ENCODE results near the gene TMOD1. TPM values are rescaled to one million over a fixed set of nuclear protein-coding genes. Genes with fewer than 3 reads are reported as not detected.

TMOD1 gene
- total RNA-seq, 6 donors from 2014 or later, result 4.4 to 12.6 (median 8.8) TPM

- H3K36me3 ChIP-seq, result peaks cover 0 to 51% (median 9%) of the 10 kb centered on the region in 4 donors
These were observed 23.0 kb upstream of the TMOD1 start for GRCh38 chr9:97478301-97478981.

GRCh38 chr9:97479496-97480159, 21.8 kb upstream of the TMOD1 start:
- Histone ChIP-seq H3K36me3 (peaks cover 0 to 45% (median 5%) of the 10 kb centered on the region in 4 donors), H3K27me3 (no peaks in the 10 kb centered on the region), H3K4me1 (no peaks in the 10 kb centered on the region), H3K9me3 (no peaks in the 10 kb centered on the region), H3K4me3 (no peak overlapping the region), H3K27ac (no peak overlapping the region)
- no peak for ATAC-seq (ENCODE audit: low FRiP score in 2 of 2)
- WGBS, 2 donors, result 68 to 75% methylated on average over 5 of the region's 5 CpGs
- DNase-seq, result no peak
- TF ChIP-seq POLR2A (IDR thresholded peaks at IDR 0.05) (no peak), CTCF (IDR thresholded peaks at IDR 0.05) (no peak), EP300 (IDR thresholded peaks at IDR 0.05) (no peak), POLR2AphosphoS5 (IDR thresholded peaks at IDR 0.05) (no peak)

More at GRCh38 chr9:97478301-97478981, 23.0 kb upstream of the TMOD1 start:
- Histone ChIP-seq H3K27me3 (no peaks in the 10 kb centered on the region), H3K9me3 (no peaks in the 10 kb centered on the region), H3K27ac (no peak overlapping the region), H3K4me1 (no peaks in the 10 kb centered on the region), H3K4me3 (no peak overlapping the region)
- no peak for DNase-seq
- 51 to 54% methylated on average over 3 of the region's 3 CpGs for WGBS, 2 donors
- ATAC-seq (ENCODE audit: low FRiP score in 2 of 2), result no peak
- TF ChIP-seq POLR2AphosphoS5 (IDR thresholded peaks at IDR 0.05) (no peak), POLR2A (IDR thresholded peaks at IDR 0.05) (no peak), EP300 (IDR thresholded peaks at IDR 0.05) (no peak), CTCF (IDR thresholded peaks at IDR 0.05) (no peak)

- no peak overlapping the region for H3K4me3 ChIP-seq
- H3K27ac ChIP-seq, result no peak overlapping the region
- no peak for ATAC-seq (ENCODE audit: low FRiP score in 2 of 2)
- H3K27me3 ChIP-seq, result no peaks in the 10 kb centered on the region
- no peak for DNase-seq
- H3K9me3 ChIP-seq, result no peaks in the 10 kb centered on the region
- 16 to 33% methylated on average over 1 of the region's 1 CpG for WGBS, 2 donors
- TF ChIP-seq POLR2AphosphoS5 (IDR thresholded peaks at IDR 0.05), result no peak
- no peak for TF ChIP-seq EP300 (IDR thresholded peaks at IDR 0.05)
- no peak for TF ChIP-seq POLR2A (IDR thresholded peaks at IDR 0.05)
- TF ChIP-seq CTCF (IDR thresholded peaks at IDR 0.05), result no peak
- H3K4me1 ChIP-seq, result no peaks in the 10 kb centered on the region
- H3K36me3 ChIP-seq, result peaks cover 0 to 40% (median 5%) of the 10 kb centered on the region in 4 donors
These were observed 21.3 kb upstream of the TMOD1 start for GRCh38 chr9:97480174-97480573.

GRCh38 chr9:97480749-97481148, 20.7 kb upstream of the TMOD1 start:
- Histone ChIP-seq H3K9me3 (no peaks in the 10 kb centered on the region), H3K36me3 (peaks cover 0 to 37% (median 5%) of the 10 kb centered on the region in 4 donors), H3K27me3 (no peaks in the 10 kb centered on the region), H3K27ac (no peak overlapping the region), H3K4me1 (no peaks in the 10 kb centered on the region), H3K4me3 (no peak overlapping the region)
- DNase-seq, result no peak
- no peak for ATAC-seq (ENCODE audit: low FRiP score in 2 of 2)
- 95 to 97% methylated on average over 1 of the region's 1 CpG for WGBS, 2 donors
- TF ChIP-seq POLR2AphosphoS5 (IDR thresholded peaks at IDR 0.05) (no peak), POLR2A (IDR thresholded peaks at IDR 0.05) (no peak), EP300 (IDR thresholded peaks at IDR 0.05) (no peak), CTCF (IDR thresholded peaks at IDR 0.05) (no peak)
